NK-92 treated with Interleukin-12 subunit alpha and Interleukin-12 subunit beta, amount 100 ng/mL, for 24 hours (cell line): ENCODE data around the gene KMT2A.
"Not testable (repeated sequence)": the region's sequence is repeated elsewhere in the genome, so short reads cannot be mapped to it uniquely, and the experiment has no call there.

ENCODE experiments used
- DNase-seq: peaks from one replicate; lab custom pipeline; 2025; lab: John Stamatoyannopoulos, UW

Gene KMT2A

GRCh38 chr11:118435290-118435892 lies 901 bp upstream of the KMT2A start:
- peak; percentile 67 for DNase-seq

GRCh38 chr11:118436639-118437207 lies 431 bp downstream of the KMT2A start:
- peak; percentile 58 for DNase-seq

- peak; percentile 51 for DNase-seq
Measured at GRCh38 chr11:118437208-118438125, 1.2 kb downstream of the KMT2A start.

DNA sequence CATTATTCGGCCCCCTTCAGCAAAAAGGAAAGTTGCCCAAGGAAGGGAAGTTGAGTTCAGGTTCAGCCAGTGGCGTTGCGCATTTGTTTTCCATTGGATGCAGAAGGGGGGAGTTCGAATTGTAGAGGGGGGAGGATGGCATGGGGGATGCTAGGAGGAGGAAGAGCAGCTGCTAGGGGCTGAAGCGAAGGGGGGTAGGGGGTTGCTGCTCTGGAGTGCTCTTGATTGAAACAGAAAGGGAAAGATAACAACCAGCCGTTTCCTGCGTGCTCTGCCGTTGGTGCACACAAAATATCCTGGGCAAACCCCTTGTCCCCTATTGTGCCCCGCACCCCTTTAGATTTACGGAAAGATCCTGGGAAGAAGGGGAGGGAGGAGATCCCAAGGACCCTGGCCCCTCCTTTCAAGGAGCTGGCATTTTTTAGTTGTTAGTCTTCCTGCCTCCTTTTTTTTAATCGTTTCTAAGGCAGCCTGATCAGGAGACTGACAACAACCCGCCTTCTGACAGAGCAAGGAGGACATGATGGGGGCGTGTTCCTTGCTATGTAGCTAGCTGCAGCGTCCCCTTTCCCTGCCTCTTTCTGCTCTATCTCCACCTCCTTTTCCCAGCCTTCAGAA lies 2.1 kb downstream of the KMT2A start:
- DNase-seq: peak; percentile 17

- no peak for DNase-seq
Measured at GRCh38 chr11:118439646-118440045, 3.4 kb downstream of the KMT2A start.

GRCh38 chr11:118441770-118442275 lies 5.5 kb downstream of the KMT2A start:
- DNase-seq: no peak

DNA sequence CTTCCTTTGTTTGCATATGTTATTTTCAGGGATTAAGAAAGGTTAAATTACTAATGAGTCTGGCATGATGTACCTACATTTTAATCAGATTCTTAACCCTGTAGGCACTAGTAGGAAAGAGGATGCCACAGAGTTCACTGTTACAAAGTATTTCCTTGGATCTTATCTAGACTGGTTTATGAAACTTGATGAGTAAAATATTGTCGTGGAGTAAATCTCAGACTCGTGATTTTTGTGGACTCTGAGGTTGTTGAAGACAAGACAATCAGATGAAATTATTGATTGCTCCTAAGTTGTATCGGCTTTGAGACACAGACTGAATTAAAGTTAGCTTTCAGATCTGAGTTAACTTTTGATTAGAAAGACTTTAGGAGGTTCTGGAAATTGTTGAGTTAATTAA lies 6.0 kb downstream of the KMT2A start:
- no peak for DNase-seq

GRCh38 chr11:118442908-118443589 lies 6.8 kb downstream of the KMT2A start:
- no peak for DNase-seq

DNA sequence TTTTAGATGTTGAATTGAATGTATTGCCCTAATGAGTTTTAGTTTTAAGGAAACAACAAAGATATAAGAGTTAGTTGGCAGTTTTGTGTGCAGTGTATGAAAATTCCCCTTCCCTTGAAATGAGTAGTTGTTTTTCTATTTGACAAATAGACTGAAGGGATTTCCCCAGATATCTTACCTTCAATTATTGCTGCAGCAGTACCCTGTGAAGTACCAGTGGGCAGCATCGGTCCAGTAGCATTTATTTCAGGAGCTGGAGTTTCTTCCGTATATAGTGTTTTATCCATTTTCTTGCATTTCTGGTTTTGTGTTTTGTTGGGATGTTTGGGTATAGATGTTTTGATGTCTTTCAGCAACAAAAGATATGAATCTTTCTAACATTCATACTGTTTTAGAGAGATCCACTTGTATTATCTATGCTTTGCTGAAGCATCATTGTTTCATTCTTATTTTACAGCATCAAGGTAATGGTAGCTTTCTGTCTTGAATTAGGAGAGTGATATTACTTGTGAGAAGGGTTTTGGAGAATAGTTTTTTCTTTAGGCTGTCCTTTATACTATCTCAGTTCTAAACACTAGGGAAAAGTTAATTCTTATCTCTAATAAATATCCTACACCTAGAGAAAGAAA lies 7.4 kb downstream of the KMT2A start:
- no peak for DNase-seq

DNA sequence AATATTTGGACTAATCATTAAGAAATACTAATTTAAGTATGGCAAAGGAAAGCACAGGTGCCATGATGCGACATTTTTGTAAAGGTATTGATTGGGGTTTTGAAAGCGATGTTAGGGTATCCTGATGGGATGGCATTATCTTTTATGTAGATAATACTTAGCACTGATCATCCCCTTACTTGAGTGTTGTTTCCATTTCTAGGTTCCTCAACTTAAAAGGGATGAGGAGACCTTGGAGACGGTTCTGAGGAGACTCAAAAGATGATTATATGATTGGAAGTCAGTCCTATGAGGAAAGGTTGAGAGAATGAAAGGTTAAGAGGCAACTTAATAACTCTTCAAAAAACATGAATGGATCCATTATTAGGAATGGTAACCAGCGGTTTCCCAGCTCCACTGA lies 11.1 kb downstream of the KMT2A start:
- no peak for DNase-seq

DNA sequence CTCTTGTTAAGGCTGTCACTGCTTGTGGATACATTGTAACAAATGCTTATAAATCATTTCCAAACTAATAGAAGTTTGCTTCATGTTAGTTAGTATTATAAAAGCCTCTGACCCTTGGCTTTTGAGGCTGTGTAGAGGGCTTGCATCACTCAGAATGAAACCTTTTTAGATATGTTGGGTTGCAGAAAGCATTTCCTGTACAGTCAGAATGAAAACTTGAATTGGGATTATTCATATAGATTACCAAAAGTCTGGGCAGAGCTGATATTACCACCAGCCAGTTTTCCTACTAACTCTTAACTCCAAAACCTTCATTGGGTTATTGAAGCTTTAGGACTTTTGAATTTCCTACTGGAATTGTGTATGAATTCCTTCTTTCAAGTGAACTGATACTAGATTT lies 12.0 kb downstream of the KMT2A start:
- no peak for DNase-seq

DNA sequence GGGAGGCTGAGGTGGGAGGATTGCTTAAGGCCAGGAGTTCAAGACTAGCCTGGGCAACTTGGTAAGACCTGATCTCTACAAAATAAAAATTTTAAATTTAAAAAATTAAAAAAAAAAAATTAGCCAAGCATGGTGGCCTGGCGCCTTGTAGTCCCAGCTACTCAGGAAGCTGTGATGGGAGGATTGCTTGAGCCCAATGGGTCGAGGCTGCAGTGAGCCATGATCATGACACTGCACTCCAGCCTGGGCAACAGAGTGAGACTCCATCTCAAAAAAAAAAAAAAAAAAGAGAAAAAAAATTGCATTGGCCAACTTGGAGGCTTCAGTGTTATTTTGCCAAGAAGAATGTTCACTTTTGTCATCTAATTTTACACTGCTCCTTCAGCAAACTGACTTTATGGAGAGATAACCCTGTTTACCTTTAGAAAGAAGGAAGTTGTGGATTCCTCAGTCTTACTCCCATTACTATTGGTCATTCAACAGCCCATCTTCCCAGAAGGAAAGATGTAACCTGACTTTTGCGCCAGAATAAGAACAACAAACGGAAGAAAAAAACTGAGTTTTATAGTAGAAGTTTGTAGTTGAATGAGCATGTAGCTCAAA lies 13.1 kb downstream of the KMT2A start:
- DNase-seq: no peak

GRCh38 chr11:118450451-118450850 lies 14.2 kb downstream of the KMT2A start:
- no peak for DNase-seq

GRCh38 chr11:118462178-118462577 lies 25.9 kb downstream of the KMT2A start:
- DNase-seq: no peak

DNA sequence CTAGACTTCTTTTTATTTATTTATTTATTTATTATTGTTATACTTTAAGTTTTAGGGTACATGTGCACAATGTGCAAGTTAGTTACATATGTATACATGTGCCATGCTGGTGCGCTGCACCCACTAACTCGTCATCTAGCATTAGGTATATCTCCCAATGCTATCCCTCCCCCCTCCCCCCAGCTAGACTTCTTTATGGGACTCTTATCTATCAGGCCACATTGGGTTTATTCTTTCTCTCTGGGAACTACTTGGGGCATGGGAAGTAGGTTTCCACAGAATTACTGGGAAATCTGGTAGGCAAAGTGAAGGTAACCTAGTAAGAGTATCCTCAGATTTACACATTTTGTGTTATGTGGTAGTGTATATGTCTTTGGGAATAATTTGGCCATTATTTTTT lies 32.7 kb downstream of the KMT2A start:
- DNase-seq: not testable (repeated sequence)

- no peak for DNase-seq
Measured at GRCh38 chr11:118471030-118471429, 34.7 kb downstream of the KMT2A start.

GRCh38 chr11:118473537-118473936 lies 37.2 kb downstream of the KMT2A start:
- no peak for DNase-seq

- DNase-seq: no peak
Measured at GRCh38 chr11:118476676-118477075, 40.4 kb downstream of the KMT2A start.

DNA sequence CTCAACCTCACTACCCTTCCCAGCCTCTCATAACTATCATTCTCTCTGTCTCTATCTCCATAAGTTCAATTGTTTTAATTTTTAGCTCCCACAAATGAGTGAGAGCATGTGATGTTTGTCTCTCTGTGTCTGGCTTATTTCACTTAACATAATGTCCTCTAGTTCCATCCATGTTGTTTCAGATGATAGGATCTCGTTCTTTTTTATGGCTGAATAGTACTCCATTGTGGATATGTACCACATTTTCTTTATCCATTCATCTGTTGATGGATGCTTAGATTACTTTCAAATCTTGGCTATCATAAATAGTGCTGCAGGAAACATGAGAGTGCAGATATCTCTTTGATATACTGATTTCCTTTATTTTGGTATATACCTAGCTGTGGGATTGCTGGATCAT lies 44.9 kb downstream of the KMT2A start:
- DNase-seq: not testable (repeated sequence)

DNA sequence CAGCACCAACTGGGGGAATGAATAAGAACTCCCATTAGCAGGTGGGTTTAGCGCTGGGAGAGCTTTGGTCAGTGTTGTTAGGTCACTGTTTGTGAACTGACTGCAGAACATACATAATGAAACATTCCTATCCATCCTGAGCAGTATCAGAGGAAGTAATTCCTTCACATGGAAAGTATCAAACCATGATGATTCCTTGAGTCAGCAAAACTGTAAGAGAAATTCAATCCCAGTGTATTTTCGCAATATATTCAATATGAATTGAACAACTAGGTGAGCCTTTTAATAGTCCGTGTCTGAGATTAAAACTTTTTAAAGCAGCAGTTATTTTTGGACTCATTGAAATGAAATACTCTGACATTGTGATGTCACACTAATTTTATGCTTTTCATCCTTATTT lies 48.1 kb downstream of the KMT2A start:
- DNase-seq: no peak

DNA sequence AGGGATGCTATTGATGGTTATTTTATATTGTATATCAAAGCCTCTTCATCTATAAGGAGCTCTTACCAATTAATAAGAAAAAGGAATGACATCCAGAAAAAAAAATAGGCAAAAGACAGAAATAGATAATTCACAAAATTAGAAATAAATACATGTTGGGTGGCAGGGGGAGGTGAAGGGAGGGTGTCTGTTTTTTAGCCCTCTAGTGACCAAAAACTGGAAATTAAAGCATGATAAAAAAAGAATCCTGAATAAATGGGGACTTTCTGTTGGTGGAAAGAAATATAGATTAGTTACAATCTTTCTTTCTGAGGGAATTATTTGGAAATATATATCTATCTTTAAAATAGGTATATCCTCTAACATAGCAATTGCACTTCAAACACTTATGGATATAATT lies 49.0 kb downstream of the KMT2A start:
- no peak for DNase-seq
